ENCODE measurements around the gene ABCF2. TPM values are rescaled to one million over a fixed set of nuclear protein-coding genes. Genes with fewer than 3 reads are reported as not detected.

The ABCF2 gene
- total RNA-seq, 1 donor from 2014 or later: 26.3 TPM

GRCh38 chr7:151210087-151210854, 16.7 kb downstream of the ABCF2 start, which contains the start of gene H2BK1:
TSS of gene H2BK1 (minus strand) at chr7:151210488. CDS start at chr7:151210318, 170 bp downstream.
- no peaks in the 10 kb centered on the region for H3K9me3 ChIP-seq
- peaks cover 27% of the 10 kb centered on the region for H3K36me3 ChIP-seq
- H3K4me1 ChIP-seq: no peaks in the 10 kb centered on the region
- no peak within 1 kb of the TSS for H3K27ac ChIP-seq
- peaks cover 2% of the 10 kb centered on the region for H3K27me3 ChIP-seq
- TF ChIP-seq CTCF (IDR thresholded peaks at IDR 0.05): no peak
- no peak for ATAC-seq
- DNase-seq: no peak
- no peak within 1 kb of the TSS for H3K4me3 ChIP-seq
- intact Hi-C loops (cut with DNase I): no loop called here

DNA sequence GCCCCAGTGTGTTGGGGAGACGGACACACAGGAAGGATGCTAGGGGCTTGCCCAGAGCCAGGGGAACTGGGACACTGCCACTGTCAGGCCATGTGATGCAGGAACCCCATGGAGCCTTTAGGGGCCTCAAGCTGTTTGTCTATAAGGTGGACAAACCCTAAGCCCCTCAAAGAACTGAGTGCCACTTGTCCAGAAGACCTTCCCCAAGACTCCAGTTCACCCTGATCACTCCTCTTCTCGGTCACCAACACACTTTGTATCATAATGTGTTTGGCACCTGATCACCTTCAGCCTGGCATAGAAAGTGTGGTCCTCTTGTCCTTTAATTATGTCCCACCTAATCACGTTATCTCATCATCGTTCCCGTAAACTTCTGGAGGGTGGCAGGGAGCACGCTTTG, 17.4 kb downstream of the ABCF2 start:
- H3K4me3 ChIP-seq: no peak overlapping the region
- H3K9me3 ChIP-seq: no peaks in the 10 kb centered on the region
- H3K27me3 ChIP-seq: peaks cover 9% of the 10 kb centered on the region
- DNase-seq: no peak
- H3K36me3 ChIP-seq: peaks cover 20% of the 10 kb centered on the region
- no peak for ATAC-seq
- intact Hi-C loops (cut with DNase I): no loop called here
- H3K27ac ChIP-seq: no peak overlapping the region
- TF ChIP-seq CTCF (IDR thresholded peaks at IDR 0.05): no peak
- no peaks in the 10 kb centered on the region for H3K4me1 ChIP-seq

GRCh38 chr7:151208253-151208862, 18.6 kb downstream of the ABCF2 start:
- Histone ChIP-seq H3K4me3 (no peak overlapping the region), H3K4me1 (no peaks in the 10 kb centered on the region), H3K27ac (no peak overlapping the region), H3K27me3 (peaks cover 11% of the 10 kb centered on the region), H3K36me3 (peaks cover 8% of the 10 kb centered on the region), H3K9me3 (no peaks in the 10 kb centered on the region)
- no peak for TF ChIP-seq CTCF (IDR thresholded peaks at IDR 0.05)
- ATAC-seq (no peak), DNase-seq (no peak)
- intact Hi-C loops (cut with DNase I): no loop called here

GRCh38 chr7:151207804-151208203, 19.2 kb downstream of the ABCF2 start:
- Histone ChIP-seq H3K4me1 (no peaks in the 10 kb centered on the region), H3K27me3 (peaks cover 11% of the 10 kb centered on the region), H3K27ac (no peak overlapping the region), H3K9me3 (no peaks in the 10 kb centered on the region), H3K4me3 (no peak overlapping the region), H3K36me3 (peaks cover 2% of the 10 kb centered on the region)
- DNase-seq: no peak
- intact Hi-C loops (cut with DNase I): no loop called here
- no peak for TF ChIP-seq CTCF (IDR thresholded peaks at IDR 0.05)
- no peak for ATAC-seq

DNA sequence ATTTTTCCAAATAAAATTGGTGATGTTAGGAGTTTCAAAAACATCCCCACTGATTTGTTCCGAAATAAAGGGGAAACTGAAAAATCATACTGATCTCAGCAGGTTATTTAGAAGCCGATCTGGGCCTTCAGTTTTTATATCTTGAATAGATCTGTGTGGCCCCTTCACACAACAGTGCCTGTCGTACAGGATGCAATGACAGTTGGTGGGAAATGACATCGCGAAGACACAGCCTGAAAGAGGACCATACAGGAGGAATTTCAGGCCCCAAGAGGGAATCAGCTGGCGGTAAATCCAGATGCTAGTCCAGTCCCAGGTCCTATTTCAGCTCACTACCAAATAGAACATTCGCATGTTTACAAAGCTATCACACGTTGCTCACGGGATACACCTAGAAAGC, 19.7 kb downstream of the ABCF2 start:
- Histone ChIP-seq H3K27ac (no peak overlapping the region), H3K36me3 (no peaks in the 10 kb centered on the region), H3K4me1 (no peaks in the 10 kb centered on the region), H3K4me3 (no peak overlapping the region), H3K9me3 (no peaks in the 10 kb centered on the region), H3K27me3 (peaks cover 11% of the 10 kb centered on the region)
- DNase-seq: no peak
- TF ChIP-seq CTCF (IDR thresholded peaks at IDR 0.05): no peak
- no peak for ATAC-seq
- intact Hi-C loops (cut with DNase I): no loop called here
